HG03457 (cell line): ENCODE data around the gene MTARC1.

Source experiments
- ATAC-seq: cut with Tn5 transposase; IDR thresholded peaks from one replicate; pipeline ENCODE4 v1.9.1; 2021; ENCODE audit warnings: moderate number of reproducible peaks; ENCODE audit not compliant: unreplicated experiment

The MTARC1 gene

GRCh38 chr1:220827445-220828178 is 40.9 kb downstream of the MTARC1 start:
- no peak for ATAC-seq

GRCh38 chr1:220828179-220828490 is 41.4 kb downstream of the MTARC1 start:
- no peak for ATAC-seq

GRCh38 chr1:220828950-220829586 is 42.4 kb downstream of the MTARC1 start:
- ATAC-seq, result no peak

- no peak for ATAC-seq
Observed at GRCh38 chr1:220833436-220833835, 46.7 kb downstream of the MTARC1 start.

GRCh38 chr1:220834155-220834870 is 47.6 kb downstream of the MTARC1 start:
- no peak for ATAC-seq
